ENCODE data around the gene RARRES2. TPM values are rescaled to one million over a fixed set of nuclear protein-coding genes. Genes with fewer than 3 reads are reported as not detected.

The RARRES2 gene
- polyA plus RNA-seq, 1 of the 3 experiments (the other 2 are of a cell fraction) = 0.43 TPM

DNA sequence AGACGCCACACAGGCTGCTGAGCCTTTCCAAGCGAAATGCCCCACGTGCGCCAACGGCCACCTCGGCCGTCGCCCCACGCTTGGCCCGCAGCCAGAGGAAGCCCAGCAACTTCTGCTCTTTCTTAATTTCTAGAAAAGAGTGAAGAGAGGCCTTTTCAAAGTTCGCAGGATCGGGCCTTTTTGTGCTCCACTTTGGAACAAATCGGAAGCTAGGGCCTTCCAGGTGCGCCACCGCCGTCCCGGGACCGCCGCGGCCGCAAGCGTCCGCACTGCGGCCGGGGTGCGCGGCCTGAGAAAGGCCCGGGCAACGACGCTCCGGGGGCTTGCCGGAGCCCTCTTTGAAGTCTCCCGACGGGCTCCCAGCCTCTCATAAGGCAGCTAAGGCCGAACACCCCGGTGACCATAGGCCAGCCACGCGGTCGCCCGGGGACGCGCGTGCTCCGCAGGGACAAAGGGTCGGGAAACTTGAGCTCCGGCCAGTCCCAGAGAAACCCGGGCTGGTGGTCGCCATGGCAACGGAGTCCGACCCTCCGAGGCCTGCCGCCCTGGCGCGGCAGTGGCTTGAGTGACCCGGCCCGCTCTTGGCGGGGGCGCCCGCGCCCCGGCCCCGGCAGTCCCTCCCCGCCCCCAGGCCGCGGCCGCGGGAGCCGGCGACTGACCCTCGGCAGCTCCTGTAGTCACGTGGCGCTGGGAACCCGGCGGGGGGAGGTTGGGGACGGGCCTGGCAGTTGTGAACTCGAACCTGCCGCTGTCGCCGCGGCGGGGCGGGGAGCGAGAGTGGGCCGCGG lies 26.9 kb upstream of the RARRES2 start, which contains the start of gene REPIN1 (continued):
- TF ChIP-seq YY1 (IDR thresholded peaks at IDR 0.05; ENCODE audit: low read depth) (peak; percentile 42; the same call in 1 of the 2 replicates), FOXJ3 (CRISPR knock-in tag; IDR thresholded peaks at IDR 0.05) (no peak), POLR2AphosphoS5 (IDR thresholded peaks at IDR 0.05; ENCODE audit: low read depth, low read length) (peak; percentile 64), EZH2phosphoT487 (IDR thresholded peaks at IDR 0.05; ENCODE audit: borderline replicate concordance, low read depth) (no peak), RXRA (IDR thresholded peaks at IDR 0.05; ENCODE audit: borderline replicate concordance, low read depth) (0 out of 2 replicates have a peak, but pooled peaks have one; percentile 24), RAD21 (IDR thresholded peaks at IDR 0.05; ENCODE audit: low read length) (peak; percentile 4; the same call in 1 of the 2 replicates), RFX5 (IDR thresholded peaks at IDR 0.05; ENCODE audit: low read length) (no peak), JUND (IDR thresholded peaks at IDR 0.05) (no peak)
- TF ChIP-seq, protein P1, sequence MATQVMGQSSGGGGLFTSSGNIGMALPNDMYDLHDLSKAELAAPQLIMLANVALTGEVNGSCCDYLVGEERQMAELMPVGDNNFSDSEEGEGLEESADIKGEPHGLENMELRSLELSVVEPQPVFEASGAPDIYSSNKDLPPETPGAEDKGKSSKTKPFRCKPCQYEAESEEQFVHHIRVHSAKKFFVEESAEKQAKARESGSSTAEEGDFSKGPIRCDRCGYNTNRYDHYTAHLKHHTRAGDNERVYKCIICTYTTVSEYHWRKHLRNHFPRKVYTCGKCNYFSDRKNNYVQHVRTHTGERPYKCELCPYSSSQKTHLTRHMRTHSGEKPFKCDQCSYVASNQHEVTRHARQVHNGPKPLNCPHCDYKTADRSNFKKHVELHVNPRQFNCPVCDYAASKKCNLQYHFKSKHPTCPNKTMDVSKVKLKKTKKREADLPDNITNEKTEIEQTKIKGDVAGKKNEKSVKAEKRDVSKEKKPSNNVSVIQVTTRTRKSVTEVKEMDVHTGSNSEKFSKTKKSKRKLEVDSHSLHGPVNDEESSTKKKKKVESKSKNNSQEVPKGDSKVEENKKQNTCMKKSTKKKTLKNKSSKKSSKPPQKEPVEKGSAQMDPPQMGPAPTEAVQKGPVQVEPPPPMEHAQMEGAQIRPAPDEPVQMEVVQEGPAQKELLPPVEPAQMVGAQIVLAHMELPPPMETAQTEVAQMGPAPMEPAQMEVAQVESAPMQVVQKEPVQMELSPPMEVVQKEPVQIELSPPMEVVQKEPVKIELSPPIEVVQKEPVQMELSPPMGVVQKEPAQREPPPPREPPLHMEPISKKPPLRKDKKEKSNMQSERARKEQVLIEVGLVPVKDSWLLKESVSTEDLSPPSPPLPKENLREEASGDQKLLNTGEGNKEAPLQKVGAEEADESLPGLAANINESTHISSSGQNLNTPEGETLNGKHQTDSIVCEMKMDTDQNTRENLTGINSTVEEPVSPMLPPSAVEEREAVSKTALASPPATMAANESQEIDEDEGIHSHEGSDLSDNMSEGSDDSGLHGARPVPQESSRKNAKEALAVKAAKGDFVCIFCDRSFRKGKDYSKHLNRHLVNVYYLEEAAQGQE (IDR thresholded peaks at IDR 0.05; ENCODE audit: low read depth, low read length) = peak; percentile 67
- TF ChIP-seq, protein P2, sequence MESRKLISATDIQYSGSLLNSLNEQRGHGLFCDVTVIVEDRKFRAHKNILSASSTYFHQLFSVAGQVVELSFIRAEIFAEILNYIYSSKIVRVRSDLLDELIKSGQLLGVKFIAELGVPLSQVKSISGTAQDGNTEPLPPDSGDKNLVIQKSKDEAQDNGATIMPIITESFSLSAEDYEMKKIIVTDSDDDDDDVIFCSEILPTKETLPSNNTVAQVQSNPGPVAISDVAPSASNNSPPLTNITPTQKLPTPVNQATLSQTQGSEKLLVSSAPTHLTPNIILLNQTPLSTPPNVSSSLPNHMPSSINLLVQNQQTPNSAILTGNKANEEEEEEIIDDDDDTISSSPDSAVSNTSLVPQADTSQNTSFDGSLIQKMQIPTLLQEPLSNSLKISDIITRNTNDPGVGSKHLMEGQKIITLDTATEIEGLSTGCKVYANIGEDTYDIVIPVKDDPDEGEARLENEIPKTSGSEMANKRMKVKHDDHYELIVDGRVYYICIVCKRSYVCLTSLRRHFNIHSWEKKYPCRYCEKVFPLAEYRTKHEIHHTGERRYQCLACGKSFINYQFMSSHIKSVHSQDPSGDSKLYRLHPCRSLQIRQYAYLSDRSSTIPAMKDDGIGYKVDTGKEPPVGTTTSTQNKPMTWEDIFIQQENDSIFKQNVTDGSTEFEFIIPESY (IDR thresholded peaks at IDR 0.05; ENCODE audit: borderline replicate concordance, low read depth) = no peak; the same call in 1 of the 2 replicates
- TF ChIP-seq, protein P3, sequence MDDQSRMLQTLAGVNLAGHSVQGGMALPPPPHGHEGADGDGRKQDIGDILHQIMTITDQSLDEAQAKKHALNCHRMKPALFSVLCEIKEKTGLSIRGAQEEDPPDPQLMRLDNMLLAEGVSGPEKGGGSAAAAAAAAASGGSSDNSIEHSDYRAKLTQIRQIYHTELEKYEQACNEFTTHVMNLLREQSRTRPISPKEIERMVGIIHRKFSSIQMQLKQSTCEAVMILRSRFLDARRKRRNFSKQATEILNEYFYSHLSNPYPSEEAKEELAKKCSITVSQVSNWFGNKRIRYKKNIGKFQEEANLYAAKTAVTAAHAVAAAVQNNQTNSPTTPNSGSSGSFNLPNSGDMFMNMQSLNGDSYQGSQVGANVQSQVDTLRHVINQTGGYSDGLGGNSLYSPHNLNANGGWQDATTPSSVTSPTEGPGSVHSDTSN (IDR thresholded peaks at IDR 0.05) = no peak
- TF ChIP-seq, protein P4, sequence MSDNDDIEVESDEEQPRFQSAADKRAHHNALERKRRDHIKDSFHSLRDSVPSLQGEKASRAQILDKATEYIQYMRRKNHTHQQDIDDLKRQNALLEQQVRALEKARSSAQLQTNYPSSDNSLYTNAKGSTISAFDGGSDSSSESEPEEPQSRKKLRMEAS (IDR thresholded peaks at IDR 0.05; ENCODE audit: low read depth) = peak; percentile 96
- TF ChIP-seq, protein P5, sequence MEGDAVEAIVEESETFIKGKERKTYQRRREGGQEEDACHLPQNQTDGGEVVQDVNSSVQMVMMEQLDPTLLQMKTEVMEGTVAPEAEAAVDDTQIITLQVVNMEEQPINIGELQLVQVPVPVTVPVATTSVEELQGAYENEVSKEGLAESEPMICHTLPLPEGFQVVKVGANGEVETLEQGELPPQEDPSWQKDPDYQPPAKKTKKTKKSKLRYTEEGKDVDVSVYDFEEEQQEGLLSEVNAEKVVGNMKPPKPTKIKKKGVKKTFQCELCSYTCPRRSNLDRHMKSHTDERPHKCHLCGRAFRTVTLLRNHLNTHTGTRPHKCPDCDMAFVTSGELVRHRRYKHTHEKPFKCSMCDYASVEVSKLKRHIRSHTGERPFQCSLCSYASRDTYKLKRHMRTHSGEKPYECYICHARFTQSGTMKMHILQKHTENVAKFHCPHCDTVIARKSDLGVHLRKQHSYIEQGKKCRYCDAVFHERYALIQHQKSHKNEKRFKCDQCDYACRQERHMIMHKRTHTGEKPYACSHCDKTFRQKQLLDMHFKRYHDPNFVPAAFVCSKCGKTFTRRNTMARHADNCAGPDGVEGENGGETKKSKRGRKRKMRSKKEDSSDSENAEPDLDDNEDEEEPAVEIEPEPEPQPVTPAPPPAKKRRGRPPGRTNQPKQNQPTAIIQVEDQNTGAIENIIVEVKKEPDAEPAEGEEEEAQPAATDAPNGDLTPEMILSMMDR (IDR thresholded peaks at IDR 0.05) = no peak

Data from SK-N-SH (cell line).